Hepatocyte (in vitro differentiated cells): ENCODE results near the gene RASGEF1C. TPM values are rescaled to one million over a fixed set of nuclear protein-coding genes. Genes with fewer than 3 reads are reported as not detected.

Experiments used
- DNase-seq: peaks from one replicate; pipeline ENCODE4 v3.0.0-alpha.2; 2016; ENCODE audit warnings: low spot score
- H2AFZ ChIP-seq: fragments of 200-600 bp; sonication (generic); 2 replicates; pipeline ENCODE4 v1.6.0; 2016; ENCODE audit warnings: antibody characterized with exemption, mild to moderate bottlenecking
- H3K27ac ChIP-seq: fragments of 200-600 bp; sonication (generic); 2 replicates; pipeline ENCODE4 v1.5.1; 2016; ENCODE audit warnings: mild to moderate bottlenecking
- H3K27me3 ChIP-seq: fragments of 200-600 bp; sonication (generic); 2 replicates; pipeline ENCODE4 v1.6.1; 2016
- H3K36me3 ChIP-seq: fragments of 200-600 bp; sonication (generic); replicated peaks from 2 replicates; pipeline ENCODE4 v1.5.1; 2016; ENCODE audit warnings: low read depth; ENCODE audit not compliant: insufficient read depth
- H3K4me1 ChIP-seq: fragments of 200-600 bp; sonication (generic); 2 replicates; pipeline ENCODE4 v1.5.1; 2016; ENCODE audit warnings: mild to moderate bottlenecking, moderate library complexity; ENCODE audit not compliant: insufficient read depth
- H3K4me2 ChIP-seq: fragments of 200-600 bp; sonication (generic); 2 replicates; pipeline ENCODE4 v1.6.0; 2016
- H3K4me3 ChIP-seq: fragments of 200-600 bp; sonication (generic); 2 replicates; pipeline ENCODE4 v1.5.1; 2016; ENCODE audit warnings: mild to moderate bottlenecking
- H3K79me2 ChIP-seq: fragments of 200-600 bp; sonication (generic); 2 replicates; pipeline ENCODE4 v1.6.0; 2017; ENCODE audit warnings: mild to moderate bottlenecking
- H3K9me2 ChIP-seq: fragments of 200-600 bp; sonication (generic); replicated peaks from 2 replicates; pipeline ENCODE4 v1.6.0; 2017; ENCODE audit warnings: mild to moderate bottlenecking; ENCODE audit not compliant: insufficient read depth
- H3K9me3 ChIP-seq: fragments of 200-600 bp; sonication (generic); 2 replicates; pipeline ENCODE4 v1.5.1; 2016; ENCODE audit warnings: low read depth, mild to moderate bottlenecking
- H4K20me1 ChIP-seq: fragments of 200-600 bp; sonication (generic); 2 replicates; pipeline ENCODE4 v1.6.0; 2016; ENCODE audit warnings: mild to moderate bottlenecking; ENCODE audit not compliant: insufficient read depth, poor library complexity, severe bottlenecking
- EZH2 ChIP-seq: fragments of 200-600 bp; sonication (generic); IDR thresholded peaks from 2 replicates; pipeline ENCODE4 v1.6.1; 2016; ENCODE audit warnings: antibody characterized with exemption, mild to moderate bottlenecking, borderline replicate concordance
- EZH2phosphoT487 ChIP-seq: fragments of 200-600 bp; sonication (generic); IDR thresholded peaks from one replicate; pipeline ENCODE4 v1.6.1; 2018; ENCODE audit warnings: antibody characterized with exemption, mild to moderate bottlenecking, low read depth, moderate library complexity; ENCODE audit not compliant: unreplicated experiment, severe bottlenecking
- WGBS: methylation state at CpG from one replicate; pipeline ENCODE4 v1.1.6; 2016; ENCODE audit warnings: low lambda C conversion rate; ENCODE audit errors: missing lambda C conversion rate; 5-methylcytosine and 5-hydroxymethylcytosine counted together
- polyA plus RNA-seq: library from polyadenylated mRNA; unstranded; fragments of >200 nt; fragmentation: Nextera tagmentation; extraction: Ambion mirVana; gene quantifications from 2 replicates; pipeline ENCODE4 v1.2.1, GENCODE V29; 2016
- total RNA-seq: library from RNA; depleted of rRNA; stranded (reverse); fragments of >200 nt; gene quantifications from 2 replicates; pipeline ENCODE4 v1.2.3, GENCODE V29; 2014
- TF ChIP-seq, protein P1 (sequence below): fragments of 200-600 bp; sonication (generic); IDR thresholded peaks from 2 replicates; pipeline ENCODE4 v1.5.1; 2016; ENCODE audit warnings: antibody characterized with exemption, mild to moderate bottlenecking; ENCODE audit not compliant: poor library complexity

The RASGEF1C gene
- total and polyA plus RNA-seq, 2 experiments from 2014 or later: not detected

DNA sequence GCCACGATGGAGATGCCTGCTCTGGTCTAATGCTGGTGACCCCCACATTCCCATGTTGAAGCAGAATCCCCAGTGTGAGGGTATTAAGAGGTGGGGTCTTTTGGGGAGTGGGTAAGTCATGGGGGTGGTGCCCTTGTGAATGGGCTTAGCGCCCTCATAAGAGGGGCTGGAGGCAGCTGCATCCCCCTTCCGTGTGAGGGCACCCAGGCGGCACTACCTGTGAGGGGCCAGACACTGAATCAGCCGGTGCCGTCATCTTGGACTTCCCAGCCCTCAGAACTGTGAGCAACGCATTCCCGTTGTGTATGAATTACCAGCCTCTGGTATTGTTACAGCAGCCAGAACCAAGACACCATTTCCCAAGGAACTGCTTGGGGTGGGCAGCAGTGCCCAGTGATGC is 110.5 kb downstream of the RASGEF1C start:
- Histone ChIP-seq H4K20me1 (no peaks in the 10 kb centered on the region), H3K4me3 (no peak overlapping the region), H3K36me3 (no peaks in the 10 kb centered on the region), H3K4me2 (no peak overlapping the region), H3K79me2 (no peaks in the 10 kb centered on the region), H3K27me3 (no peaks in the 10 kb centered on the region), H3K9me2 (no peaks in the 10 kb centered on the region), H3K4me1 (no peaks in the 10 kb centered on the region), H2AFZ (no peak overlapping the region), H3K9me3 (no peaks in the 10 kb centered on the region), H3K27ac (no peak overlapping the region)
- TF ChIP-seq EZH2phosphoT487: no peak
- TF ChIP-seq, protein P1, sequence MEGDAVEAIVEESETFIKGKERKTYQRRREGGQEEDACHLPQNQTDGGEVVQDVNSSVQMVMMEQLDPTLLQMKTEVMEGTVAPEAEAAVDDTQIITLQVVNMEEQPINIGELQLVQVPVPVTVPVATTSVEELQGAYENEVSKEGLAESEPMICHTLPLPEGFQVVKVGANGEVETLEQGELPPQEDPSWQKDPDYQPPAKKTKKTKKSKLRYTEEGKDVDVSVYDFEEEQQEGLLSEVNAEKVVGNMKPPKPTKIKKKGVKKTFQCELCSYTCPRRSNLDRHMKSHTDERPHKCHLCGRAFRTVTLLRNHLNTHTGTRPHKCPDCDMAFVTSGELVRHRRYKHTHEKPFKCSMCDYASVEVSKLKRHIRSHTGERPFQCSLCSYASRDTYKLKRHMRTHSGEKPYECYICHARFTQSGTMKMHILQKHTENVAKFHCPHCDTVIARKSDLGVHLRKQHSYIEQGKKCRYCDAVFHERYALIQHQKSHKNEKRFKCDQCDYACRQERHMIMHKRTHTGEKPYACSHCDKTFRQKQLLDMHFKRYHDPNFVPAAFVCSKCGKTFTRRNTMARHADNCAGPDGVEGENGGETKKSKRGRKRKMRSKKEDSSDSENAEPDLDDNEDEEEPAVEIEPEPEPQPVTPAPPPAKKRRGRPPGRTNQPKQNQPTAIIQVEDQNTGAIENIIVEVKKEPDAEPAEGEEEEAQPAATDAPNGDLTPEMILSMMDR: no peak
- no peak for TF ChIP-seq EZH2
- no peak for DNase-seq
- WGBS: 95% methylated on average over 8 of the region's 8 CpGs

DNA sequence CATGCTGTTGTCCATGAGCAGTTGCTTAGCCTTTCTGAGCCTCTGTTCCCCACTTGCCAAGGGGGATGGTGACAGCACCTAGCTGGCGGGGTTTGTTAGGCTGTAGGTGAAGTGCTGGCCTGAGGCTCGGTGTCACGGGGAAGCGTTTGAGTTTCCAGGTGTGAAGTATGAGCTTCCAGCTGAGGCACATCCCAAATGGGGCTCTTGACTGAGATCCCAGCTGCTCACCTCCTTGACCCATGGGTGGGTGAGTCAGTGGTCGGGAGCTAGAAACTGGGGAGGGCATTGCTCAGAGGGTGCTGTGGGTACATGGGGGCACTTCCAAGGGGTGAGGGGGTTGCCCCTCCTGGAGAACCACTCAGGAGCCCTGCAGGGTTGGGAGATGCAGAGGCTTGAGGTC is 111.1 kb downstream of the RASGEF1C start:
- WGBS: 92% methylated on average over 5 of the region's 5 CpGs
- Histone ChIP-seq H3K36me3 (no peaks in the 10 kb centered on the region), H3K27ac (no peak overlapping the region), H3K27me3 (no peaks in the 10 kb centered on the region), H3K4me2 (no peak overlapping the region), H4K20me1 (no peaks in the 10 kb centered on the region), H3K4me1 (no peaks in the 10 kb centered on the region), H2AFZ (no peak overlapping the region), H3K9me2 (no peaks in the 10 kb centered on the region), H3K79me2 (no peaks in the 10 kb centered on the region), H3K9me3 (no peaks in the 10 kb centered on the region), H3K4me3 (no peak overlapping the region)
- no peak for DNase-seq
- TF ChIP-seq, protein P1: no peak
- TF ChIP-seq EZH2phosphoT487 (no peak), EZH2 (no peak)

DNA sequence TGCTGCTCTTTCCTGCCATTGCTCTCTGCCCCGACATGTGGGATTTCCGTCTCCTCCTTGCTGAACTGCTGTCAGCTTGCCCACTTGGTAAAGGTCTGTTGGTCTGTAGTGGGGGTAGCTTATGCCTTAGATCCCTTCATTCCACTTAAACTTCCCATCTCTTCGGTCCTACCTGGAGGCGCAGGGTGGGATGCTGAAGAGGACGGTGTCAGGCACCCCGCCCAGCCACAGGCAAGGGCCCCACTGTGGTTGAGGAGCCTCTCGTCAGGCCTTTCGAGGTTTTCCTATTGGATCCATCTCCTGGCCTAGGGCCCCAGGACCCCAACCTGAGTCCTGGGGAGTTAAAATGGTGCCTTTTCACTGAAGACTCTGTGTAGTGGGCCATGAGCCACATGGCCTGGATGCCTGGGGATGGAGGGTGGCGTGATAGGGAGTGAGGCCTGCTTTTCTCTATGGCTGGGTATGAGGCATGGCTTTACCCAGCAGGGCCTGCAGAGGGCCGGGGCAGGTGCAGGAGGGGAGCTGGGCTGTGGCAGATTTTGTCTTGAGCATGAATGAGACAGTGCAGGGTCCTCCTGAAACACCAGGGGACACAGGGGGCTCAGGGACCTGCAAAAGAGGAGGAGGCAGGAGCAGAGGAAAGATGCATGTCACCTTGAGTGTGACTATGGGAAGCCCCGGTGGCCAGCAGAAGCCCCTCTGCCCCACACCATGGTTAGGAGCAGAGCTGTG is 111.7 kb downstream of the RASGEF1C start:
- Histone ChIP-seq H3K4me2 (no peak overlapping the region), H4K20me1 (no peaks in the 10 kb centered on the region), H3K36me3 (no peaks in the 10 kb centered on the region), H3K9me2 (no peaks in the 10 kb centered on the region), H3K4me3 (no peak overlapping the region), H3K9me3 (no peaks in the 10 kb centered on the region), H3K4me1 (no peaks in the 10 kb centered on the region), H2AFZ (no peak overlapping the region), H3K27me3 (no peaks in the 10 kb centered on the region), H3K27ac (no peak overlapping the region), H3K79me2 (no peaks in the 10 kb centered on the region)
- no peak for TF ChIP-seq EZH2
- TF ChIP-seq, protein P1: no peak
- no peak for TF ChIP-seq EZH2phosphoT487
- no peak for DNase-seq
- WGBS: 92% methylated on average over 11 of the region's 11 CpGs
